Hippocampal formation (tissue), 2 donors: ENCODE data around the gene NTN4.
"Not testable (repeated sequence)": the region's sequence is repeated elsewhere in the genome, so short reads cannot be mapped to it uniquely, and the experiment has no call there.

Experiments used
- DNase-seq, 2 donors: peaks; one replicate each; lab custom pipeline; 2025; lab: John Stamatoyannopoulos, UW

The NTN4 gene

DNA sequence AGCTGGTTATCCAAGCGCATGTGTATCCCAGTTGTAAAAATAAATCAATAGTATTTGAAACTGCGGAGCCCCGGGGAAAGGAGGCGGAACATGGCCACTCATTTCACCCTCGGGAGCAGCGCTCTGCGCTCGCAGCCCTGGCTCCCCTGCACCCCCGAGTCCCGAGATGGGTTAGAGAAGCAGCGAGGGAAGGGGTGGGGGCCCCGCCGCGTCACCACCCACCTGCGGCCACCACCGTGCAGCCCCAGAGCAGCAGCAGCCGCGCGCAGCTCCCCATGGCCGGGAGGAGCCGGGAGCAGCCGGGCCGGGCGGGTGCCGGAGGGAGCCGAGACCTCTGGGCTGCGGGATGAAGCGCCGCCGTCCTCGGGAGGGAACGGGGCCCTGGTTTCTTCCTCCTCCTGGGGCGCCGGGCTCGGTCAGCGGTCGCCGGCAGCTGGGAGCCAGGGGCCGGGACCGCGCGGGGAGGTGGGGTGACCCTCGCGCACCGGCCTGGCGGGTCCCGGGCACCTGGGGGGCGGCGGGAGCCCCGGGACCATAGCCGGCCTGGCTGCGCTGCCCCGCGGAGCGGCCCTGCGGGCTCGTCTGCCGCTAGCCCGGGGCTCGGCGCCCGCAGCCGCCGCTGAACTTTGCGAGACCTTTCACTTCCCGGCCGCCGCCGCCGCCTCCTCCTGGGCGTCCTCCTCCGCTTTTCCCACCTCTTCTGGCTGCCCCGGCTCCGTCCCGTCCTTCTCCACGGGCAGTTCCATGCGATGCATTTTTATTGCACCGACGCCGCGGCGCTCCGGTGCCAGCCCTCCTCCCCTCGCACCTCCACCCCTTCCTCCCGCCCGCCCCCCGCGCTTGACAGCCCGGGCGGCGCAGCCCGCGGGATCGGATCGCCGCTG, at the start of gene NTN4:
Gene NTN4 (minus strand): TSS at position 732 of the 884 bp plus-strand sequence. CDS start 455 bp downstream, at position 277.
- no peak for DNase-seq

DNA sequence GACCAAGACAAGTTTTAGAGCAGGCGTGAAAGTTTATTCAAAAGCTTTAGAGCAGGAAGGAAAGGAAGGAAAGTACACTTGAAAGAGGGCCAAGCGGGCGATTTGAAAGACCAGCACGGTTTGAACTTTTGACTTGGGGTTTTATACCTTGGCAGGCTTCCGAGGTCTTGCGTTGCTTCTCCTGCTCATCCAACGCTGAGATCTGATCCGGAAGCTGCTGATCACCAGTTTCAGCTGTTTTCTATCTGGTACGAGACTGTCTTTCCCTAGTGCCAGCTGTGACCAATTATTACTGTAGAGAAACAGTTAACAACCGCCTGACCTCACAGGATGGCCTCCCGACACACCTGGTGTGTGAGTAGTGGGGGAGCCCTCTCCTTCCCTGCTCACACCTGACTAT, 47.6 kb upstream of the NTN4 start:
- no peak for DNase-seq

- no peak for DNase-seq
Measured at GRCh38 chr12:95837240-95838038, 46.9 kb upstream of the NTN4 start.

- no peak for DNase-seq
Measured at GRCh38 chr12:95836630-95837239, 46.2 kb upstream of the NTN4 start.

DNA sequence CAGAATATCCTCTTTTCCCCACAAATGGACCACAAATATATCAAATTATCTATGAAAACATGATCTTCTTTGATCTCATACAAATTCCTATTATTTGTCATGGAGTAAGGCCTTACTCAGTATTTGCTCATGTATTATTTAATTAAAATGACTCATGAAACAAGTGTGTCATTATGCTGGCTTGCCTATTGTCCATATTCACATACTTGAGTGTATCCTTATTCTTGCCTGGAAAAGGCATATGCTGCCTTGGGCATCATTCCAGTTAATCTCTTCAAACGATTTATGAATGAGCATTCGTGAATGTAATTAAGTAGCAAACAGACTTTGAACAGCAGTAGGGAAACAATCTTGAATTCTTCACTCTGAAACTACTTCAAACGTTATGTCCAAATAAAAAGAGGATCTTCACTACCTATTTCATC, 45.6 kb upstream of the NTN4 start:
- no peak for DNase-seq

DNA sequence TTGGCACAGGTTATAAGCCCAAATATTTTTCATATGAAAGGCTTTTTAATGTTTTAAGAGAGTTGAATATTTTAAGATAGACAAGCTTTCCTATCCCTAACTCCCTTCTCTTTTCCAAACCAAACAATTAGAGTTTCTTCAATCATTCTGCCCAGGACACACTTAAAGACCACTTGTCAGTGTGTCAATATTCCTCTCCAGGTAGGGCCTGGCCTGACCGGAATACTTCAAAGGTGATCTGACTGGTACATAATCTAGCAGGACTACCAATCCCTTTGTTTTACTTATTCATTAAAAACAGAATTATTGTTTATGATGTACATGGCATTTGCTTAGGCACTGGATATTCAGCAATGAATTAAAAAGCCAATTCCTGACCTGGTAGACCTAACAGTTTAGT, 44.0 kb upstream of the NTN4 start:
- no peak for DNase-seq

DNA sequence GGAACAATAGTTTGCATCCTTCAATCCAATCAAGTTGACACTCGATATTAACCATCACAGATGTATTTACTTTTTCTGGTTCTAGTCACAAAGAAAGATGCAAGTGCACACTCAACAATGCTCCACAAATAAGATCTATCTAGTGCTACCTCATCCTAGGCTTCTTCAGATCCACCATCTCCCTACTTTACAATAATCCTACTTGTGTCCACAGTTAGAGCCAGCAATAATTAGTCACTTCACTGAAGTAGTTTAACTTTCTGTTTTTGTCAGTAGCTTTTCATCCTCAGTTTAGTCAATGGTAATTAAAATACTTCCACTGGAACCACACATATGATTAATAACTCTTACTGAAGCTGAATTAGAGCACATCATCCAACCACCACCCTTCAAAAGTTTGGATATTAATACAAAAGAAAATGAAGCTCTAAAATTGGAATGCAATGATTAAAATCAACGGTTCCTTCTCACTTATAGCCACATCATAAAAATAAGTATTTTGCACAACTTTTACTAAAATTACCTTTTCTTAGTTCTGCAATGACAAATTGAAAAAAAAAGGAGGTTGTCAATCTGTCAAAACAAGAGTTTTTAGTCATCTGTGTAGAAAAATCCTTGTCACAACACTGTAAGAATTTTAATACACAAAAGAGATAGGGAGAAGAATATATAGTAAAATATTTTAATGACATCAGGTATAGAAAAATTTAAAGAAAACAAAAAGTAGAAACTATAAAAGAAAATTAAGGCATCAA, 39.9 kb upstream of the NTN4 start:
- DNase-seq: no peak

- DNase-seq: no peak
Measured at GRCh38 chr12:95829395-95829794, 38.8 kb upstream of the NTN4 start.

- DNase-seq: peak in 1 of 2 donors; percentile 14
Measured at GRCh38 chr12:95820096-95820703, 29.6 kb upstream of the NTN4 start.

GRCh38 chr12:95815632-95816212, 25.2 kb upstream of the NTN4 start:
- DNase-seq: peak in 1 of 2 donors; percentile 64

GRCh38 chr12:95812155-95812554, 21.6 kb upstream of the NTN4 start:
- not testable (repeated sequence) for DNase-seq

- no peak for DNase-seq
Measured at GRCh38 chr12:95810411-95810810, 19.8 kb upstream of the NTN4 start.

GRCh38 chr12:95809000-95809680, 18.6 kb upstream of the NTN4 start:
- DNase-seq: no peak

DNA sequence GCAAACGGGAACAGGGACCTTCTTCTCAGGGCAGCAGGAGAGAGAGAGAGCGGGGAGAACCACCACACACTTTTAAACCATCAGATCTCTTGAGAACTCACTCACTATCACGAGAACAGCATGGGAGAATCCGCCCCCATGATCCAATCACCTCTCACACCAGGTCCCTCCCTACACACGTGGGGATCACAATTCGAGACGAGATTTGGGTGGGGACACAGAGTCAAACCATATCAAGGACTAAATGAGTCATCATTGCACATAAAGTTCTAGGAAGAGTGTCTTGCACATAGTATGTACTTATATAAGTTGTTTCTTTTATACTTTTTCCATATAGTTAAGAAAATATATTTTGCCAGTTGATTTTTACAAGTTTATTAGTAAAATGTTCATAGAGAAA, 17.6 kb upstream of the NTN4 start:
- DNase-seq: no peak

DNA sequence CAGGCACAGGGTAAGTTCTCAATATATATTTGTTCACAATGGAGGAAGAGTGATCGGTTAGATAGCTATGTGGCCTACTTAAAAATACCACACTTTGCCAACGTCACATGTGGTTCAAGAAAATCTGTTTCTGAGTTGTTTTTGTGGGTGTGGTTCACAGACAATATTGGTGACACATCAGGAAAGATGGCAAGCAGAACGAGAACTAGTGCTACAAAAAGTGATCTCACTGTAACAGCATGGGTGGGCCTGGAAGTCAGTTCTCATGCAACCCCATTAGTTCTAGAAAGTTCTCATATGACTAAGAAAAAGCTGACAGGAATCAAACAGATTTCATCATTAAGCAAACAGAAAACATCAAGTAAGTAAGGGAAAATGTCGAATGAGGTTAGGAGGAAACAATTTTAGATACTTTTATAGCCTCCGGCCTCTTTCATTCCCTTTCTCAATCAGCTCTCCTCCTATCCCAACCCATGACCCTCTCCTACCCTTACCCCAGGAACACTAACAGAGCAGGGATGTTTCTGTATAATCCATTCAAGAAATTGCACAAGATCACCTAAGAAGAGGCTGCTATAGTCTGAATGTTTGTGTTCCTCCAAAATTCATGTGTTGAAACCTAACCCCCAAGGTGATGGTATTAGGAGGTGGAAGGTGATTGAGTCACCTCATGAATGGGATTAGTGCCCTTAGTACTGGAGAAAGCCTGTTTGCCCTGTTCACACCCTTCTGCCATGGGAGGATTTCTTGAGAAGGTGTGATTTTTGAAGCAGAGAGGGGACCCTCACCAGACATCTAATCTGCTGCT, 15.5 kb upstream of the NTN4 start:
- no peak for DNase-seq

DNA sequence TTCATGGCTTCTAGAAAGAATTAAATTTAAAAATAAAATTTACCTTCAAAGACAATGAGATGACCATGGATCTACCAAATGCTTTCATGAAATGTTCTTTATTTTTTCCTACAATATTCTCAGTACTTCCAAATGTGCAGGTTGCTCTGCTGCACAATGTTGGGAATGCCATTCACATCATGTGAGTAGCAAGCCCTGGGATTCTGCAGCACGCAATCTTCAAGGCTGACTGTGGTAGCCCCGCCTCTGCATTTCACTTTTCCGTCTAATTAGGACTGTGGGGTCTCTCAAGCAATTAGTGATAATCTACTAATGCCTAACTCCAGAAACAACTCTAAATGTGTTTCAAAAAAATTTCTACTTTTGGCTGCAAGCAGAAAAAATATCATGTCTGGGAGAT, 13.7 kb upstream of the NTN4 start:
- DNase-seq: no peak

DNA sequence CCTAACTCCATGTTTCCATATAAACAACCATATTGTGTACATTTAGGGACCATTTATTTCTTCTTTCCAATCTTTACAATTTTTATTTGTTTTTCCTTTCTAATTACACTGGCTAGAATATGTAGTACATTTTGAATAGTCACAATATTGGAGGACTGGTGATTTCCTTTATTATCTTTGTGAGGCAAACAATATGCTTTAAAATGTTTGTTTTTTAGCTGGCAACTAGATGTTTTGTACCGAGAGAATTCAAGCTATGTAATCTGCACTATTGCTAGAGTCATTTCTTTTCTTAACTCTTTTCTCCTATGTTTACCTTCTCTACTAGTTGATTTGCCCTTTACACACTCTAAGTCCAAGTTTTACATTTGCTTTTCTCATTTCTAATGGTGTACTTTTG, 13.3 kb upstream of the NTN4 start:
- DNase-seq: no peak

GRCh38 chr12:95802482-95803270, 12.1 kb upstream of the NTN4 start:
- DNase-seq: no peak

DNA sequence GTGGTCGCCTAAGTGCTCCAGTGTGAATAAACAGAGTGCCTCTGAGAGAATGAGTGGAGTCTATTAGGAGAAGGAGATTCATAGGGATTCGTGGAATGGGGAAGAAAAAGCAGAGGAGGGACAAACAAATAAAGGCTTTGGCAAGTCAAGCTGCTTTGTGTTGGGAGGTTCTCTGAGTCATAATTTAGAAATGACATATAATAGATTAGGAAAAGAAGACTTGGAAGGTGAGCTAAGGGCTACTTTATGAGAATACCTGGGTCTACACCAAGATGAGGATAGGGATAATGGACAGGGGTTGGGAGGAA, 6.4 kb upstream of the NTN4 start:
- DNase-seq: no peak
